Panc1 (cell line): Measurements from ENCODE around the gene LSG1. TPM values are rescaled to one million over a fixed set of nuclear protein-coding genes. Genes with fewer than 3 reads are reported as not detected.
"Not testable (repeated sequence)": the region's sequence is repeated elsewhere in the genome, so short reads cannot be mapped to it uniquely, and the experiment has no call there.

Source experiments
- ATAC-seq: fragments of 200-7000 bp; cut with Tn5 transposase; 2 replicates; pipeline ENCODE4 v1.9.1; 2020; ENCODE audit warnings: mild to moderate bottlenecking, moderate library complexity
- BruUV-seq: library from RNA; stranded (reverse); fragments of 400-500 nt; replicated peaks from 2 replicates; lab custom pipeline; 2021; lab: Mats Ljungman, UMichigan
- CTCF ChIA-PET: fragments of 300-600 bp; sonication (Branson Sonifier 250); formaldehyde crosslinking; loops from one replicate; lab custom pipeline; 2022; ENCODE audit warnings: antibody characterized with exemption; lab: Charles Lee
- POLR2A ChIA-PET: fragments of 300-600 bp; sonication (Branson Sonifier 250); formaldehyde crosslinking; loops from one replicate; lab custom pipeline; 2022; ENCODE audit warnings: antibody characterized with exemption; lab: Charles Lee
- DNase-seq: peaks from one replicate; pipeline ENCODE4 v3.0.0-alpha.2; 2010; ENCODE audit warnings: low read depth, low spot score
- H3K27ac ChIP-seq: 2 replicates; pipeline ENCODE4 v1.5.1; 2011; ENCODE audit warnings: mild to moderate bottlenecking, low read length, inconsistent platforms
- H3K27me3 ChIP-seq: fragments of 200-500 bp; sonication (Bioruptor generic); 2 replicates; pipeline ENCODE4 v1.6.0; 2014; ENCODE audit warnings: low read length, inconsistent platforms; ENCODE audit not compliant: control insufficient read depth, insufficient read depth
- H3K36me3 ChIP-seq: fragments of 200-500 bp; sonication (Bioruptor generic); 2 replicates; pipeline ENCODE4 v1.5.1; 2014; ENCODE audit warnings: inconsistent platforms, mild to moderate bottlenecking, low read length, moderate library complexity; ENCODE audit not compliant: control insufficient read depth, insufficient read depth
- H3K4me1 ChIP-seq: 2 replicates; pipeline ENCODE4 v1.5.1; 2011; ENCODE audit warnings: inconsistent platforms, mild to moderate bottlenecking, low read length, moderate library complexity; ENCODE audit not compliant: control insufficient read depth, insufficient read depth
- H3K4me3 ChIP-seq, 2 experiments: 2 replicates each; pipeline ENCODE4 v1.5.1; 2011 to 2012; ENCODE audit warnings: low read depth in 2 of 2, low read length in 2 of 2, mild to moderate bottlenecking in 2 of 2, inconsistent platforms in 1 of 2, moderate library complexity in 1 of 2
- H3K9me3 ChIP-seq: fragments of 200-500 bp; sonication (Bioruptor generic); 2 replicates; pipeline ENCODE4 v1.5.1; 2014; ENCODE audit warnings: low read depth, mild to moderate bottlenecking, inconsistent platforms, low read length, moderate library complexity; ENCODE audit not compliant: control insufficient read depth, insufficient read depth
- CTCF ChIP-seq: fragments of 450-650 bp; IDR thresholded peaks from 2 replicates; pipeline ENCODE4 v1.5.1; 2017; ENCODE audit warnings: mild to moderate bottlenecking
- POLR2AphosphoS5 ChIP-seq: IDR thresholded peaks from 2 replicates; pipeline ENCODE4 v1.6.1; 2012; ENCODE audit warnings: mild to moderate bottlenecking, low read depth, low read length, moderate library complexity
- SIN3A ChIP-seq: IDR thresholded peaks from 2 replicates; pipeline ENCODE4 v1.6.1; 2012; ENCODE audit warnings: low read depth, mild to moderate bottlenecking, low read length, moderate library complexity, borderline replicate concordance; ENCODE audit not compliant: insufficient read depth
- TCF7L2 ChIP-seq: IDR thresholded peaks from 2 replicates; pipeline ENCODE4 v1.6.1; 2011; ENCODE audit warnings: mild to moderate bottlenecking, low read depth, low read length, inconsistent platforms
- in situ Hi-C: cut with HindIII; loops from 2 replicates; pipeline ENCODE4 v1.10.0; 2016; ENCODE audit warnings: low sequenced_read_pairs, low pct_unique_long_range_greater_than_20kb
- intact Hi-C: fragments of 100-400 bp; cut with micrococcal nuclease; formaldehyde crosslinking; loops from one replicate; pipeline ENCODE4 v1.10.0; 2022; ENCODE audit not compliant: unreplicated experiment
- total RNA-seq: library from RNA; stranded (reverse); gene quantifications from one replicate; pipeline ENCODE4 v1.2.1, GENCODE V29; 2021; ENCODE audit not compliant: unreplicated experiment
- TF ChIP-seq, protein P1 (sequence below), 2 experiments: IDR thresholded peaks; 2 replicates each; pipeline ENCODE4 v1.6.1; 2011 to 2012; ENCODE audit warnings: low read depth in 2 of 2, control low read depth in 1 of 2, low read length in 1 of 2, mild to moderate bottlenecking in 1 of 2, moderate library complexity in 1 of 2; ENCODE audit not compliant: insufficient read depth in 1 of 2

The LSG1 gene
- total RNA-seq, 1 experiment from 2014 or later = 72.9 TPM

DNA sequence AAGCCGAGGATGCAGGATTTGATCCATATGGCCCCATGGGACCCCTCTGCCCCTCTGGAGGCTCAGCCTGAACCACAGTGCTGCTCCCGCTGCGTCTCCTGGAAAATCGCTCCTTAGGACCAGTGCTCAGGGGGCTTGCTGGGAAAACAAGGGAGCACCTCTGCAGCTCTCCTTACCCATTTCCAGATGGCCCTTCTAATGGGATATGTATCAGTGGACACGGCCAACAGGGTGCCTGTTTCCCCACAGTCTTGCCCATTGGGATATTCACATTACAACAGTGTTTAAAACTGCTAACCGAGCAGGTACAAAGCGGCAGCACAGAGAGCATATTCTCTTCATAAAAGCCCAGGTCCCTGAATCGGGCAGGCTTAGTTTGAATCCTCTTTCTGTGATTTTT is 65.8 kb downstream of the LSG1 start:
- no peak for TF ChIP-seq SIN3A
- no peak for TF ChIP-seq TCF7L2
- no peak for TF ChIP-seq CTCF
- TF ChIP-seq, protein P1, sequence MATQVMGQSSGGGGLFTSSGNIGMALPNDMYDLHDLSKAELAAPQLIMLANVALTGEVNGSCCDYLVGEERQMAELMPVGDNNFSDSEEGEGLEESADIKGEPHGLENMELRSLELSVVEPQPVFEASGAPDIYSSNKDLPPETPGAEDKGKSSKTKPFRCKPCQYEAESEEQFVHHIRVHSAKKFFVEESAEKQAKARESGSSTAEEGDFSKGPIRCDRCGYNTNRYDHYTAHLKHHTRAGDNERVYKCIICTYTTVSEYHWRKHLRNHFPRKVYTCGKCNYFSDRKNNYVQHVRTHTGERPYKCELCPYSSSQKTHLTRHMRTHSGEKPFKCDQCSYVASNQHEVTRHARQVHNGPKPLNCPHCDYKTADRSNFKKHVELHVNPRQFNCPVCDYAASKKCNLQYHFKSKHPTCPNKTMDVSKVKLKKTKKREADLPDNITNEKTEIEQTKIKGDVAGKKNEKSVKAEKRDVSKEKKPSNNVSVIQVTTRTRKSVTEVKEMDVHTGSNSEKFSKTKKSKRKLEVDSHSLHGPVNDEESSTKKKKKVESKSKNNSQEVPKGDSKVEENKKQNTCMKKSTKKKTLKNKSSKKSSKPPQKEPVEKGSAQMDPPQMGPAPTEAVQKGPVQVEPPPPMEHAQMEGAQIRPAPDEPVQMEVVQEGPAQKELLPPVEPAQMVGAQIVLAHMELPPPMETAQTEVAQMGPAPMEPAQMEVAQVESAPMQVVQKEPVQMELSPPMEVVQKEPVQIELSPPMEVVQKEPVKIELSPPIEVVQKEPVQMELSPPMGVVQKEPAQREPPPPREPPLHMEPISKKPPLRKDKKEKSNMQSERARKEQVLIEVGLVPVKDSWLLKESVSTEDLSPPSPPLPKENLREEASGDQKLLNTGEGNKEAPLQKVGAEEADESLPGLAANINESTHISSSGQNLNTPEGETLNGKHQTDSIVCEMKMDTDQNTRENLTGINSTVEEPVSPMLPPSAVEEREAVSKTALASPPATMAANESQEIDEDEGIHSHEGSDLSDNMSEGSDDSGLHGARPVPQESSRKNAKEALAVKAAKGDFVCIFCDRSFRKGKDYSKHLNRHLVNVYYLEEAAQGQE (IDR thresholded peaks at IDR 0.05; ENCODE audit: insufficient read depth in 1 of 2, low read depth in 2 of 2, low read length in 1 of 2) = no peak
- TF ChIP-seq POLR2AphosphoS5 = no peak
- CTCF ChIA-PET = no interaction called here
- Histone ChIP-seq H3K4me1 (no peaks in the 10 kb centered on the region), H3K9me3 (no peaks in the 10 kb centered on the region), H3K27me3 (no peaks in the 10 kb centered on the region), H3K4me3 (no peak overlapping the region), H3K27ac (no peak overlapping the region), H3K36me3 (no peaks in the 10 kb centered on the region)
- POLR2A ChIA-PET = no interaction called here
- in situ Hi-C loops = no loop called here
- DNase-seq = no peak
- no peak for ATAC-seq
- intact Hi-C loops = no loop called here
- BruUV-seq = no TSS peak

DNA sequence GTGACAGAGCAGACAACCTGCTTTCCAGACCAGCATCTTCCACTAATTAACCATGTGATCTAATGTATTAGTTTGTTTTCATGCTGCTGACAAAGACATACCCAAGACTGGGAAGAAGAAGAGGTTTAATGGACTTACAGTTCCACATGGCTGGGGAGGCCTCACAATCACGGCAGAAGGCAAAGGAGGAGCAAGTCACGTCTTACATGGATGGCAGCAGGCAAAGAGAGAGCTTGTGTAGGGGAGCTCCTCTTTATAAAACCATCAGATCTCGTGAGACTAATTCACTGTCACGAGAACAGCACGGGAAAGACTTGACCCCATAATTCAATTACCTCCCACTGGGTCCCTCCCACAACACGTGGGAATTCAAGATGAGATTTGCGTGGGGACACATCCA is 66.7 kb downstream of the LSG1 start:
- in situ Hi-C loops, POLR2A ChIA-PET, H3K27ac ChIP-seq, DNase-seq, H3K4me1 ChIP-seq, H3K36me3 ChIP-seq, BruUV-seq, H3K9me3 ChIP-seq, H3K4me3 ChIP-seq, intact Hi-C loops, ATAC-seq, H3K27me3 ChIP-seq: not testable (repeated sequence)
- CTCF ChIA-PET = interaction anchor here (0.5 kb wide), 1 partner anchor 19 kb away, joined by 3 read pairs; no protein-coding TSS in a partner anchor

DNA sequence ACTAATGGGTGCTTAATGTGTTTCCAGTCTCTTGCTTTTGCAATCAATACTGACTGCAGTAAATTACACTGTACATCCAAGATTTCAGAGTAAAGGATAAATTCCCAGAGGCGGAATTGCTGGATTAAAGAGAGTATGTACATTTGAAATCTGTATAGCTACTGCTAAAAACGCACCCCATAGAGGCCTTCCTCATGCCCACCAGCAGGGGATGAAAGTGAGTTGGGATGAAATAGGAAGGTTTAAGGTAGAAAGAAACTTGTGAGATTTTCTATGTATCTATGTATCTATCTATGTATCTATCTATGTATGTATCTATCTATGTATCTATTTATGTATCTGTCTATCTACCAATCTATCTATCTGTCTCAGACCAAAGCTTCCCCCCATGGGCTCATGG is 67.2 kb downstream of the LSG1 start:
- Histone ChIP-seq H3K27me3 (no peaks in the 10 kb centered on the region), H3K27ac (no peak overlapping the region), H3K4me3 (no peak overlapping the region), H3K36me3 (no peaks in the 10 kb centered on the region), H3K4me1 (no peaks in the 10 kb centered on the region), H3K9me3 (no peaks in the 10 kb centered on the region)
- TF ChIP-seq, protein P1 (IDR thresholded peaks at IDR 0.05; ENCODE audit: insufficient read depth in 1 of 2, low read depth in 2 of 2, low read length in 1 of 2) = no peak
- TF ChIP-seq TCF7L2 (no peak), SIN3A (no peak), POLR2AphosphoS5 (no peak), CTCF (no peak)
- DNase-seq (no peak), ATAC-seq (no peak)
- CTCF ChIA-PET = interaction anchor here (0.5 kb wide), 1 partner anchor 20 kb away, joined by 3 read pairs; no protein-coding TSS in a partner anchor
- POLR2A ChIA-PET = no interaction called here
- in situ Hi-C loops = no loop called here
- no TSS peak for BruUV-seq
- intact Hi-C loops = no loop called here
